Pancreas (tissue), 10 donors: Measurements from ENCODE around the gene MYT1. TPM values are rescaled to one million over a fixed set of nuclear protein-coding genes. Genes with fewer than 3 reads are reported as not detected.

Experiments
- ATAC-seq, 4 donors: fragments of 200-7000 bp; cut with Tn5 transposase; one replicate each; pipeline versions ENCODE4 v1.8.0 to v1.9.1; 2020; ENCODE audit warnings: mild to moderate bottlenecking in 4 of 4, moderate library complexity in 4 of 4
- DNase-seq, 6 donors: peaks; one replicate each; pipeline ENCODE4 v3.0.0-alpha.2; 2020
- FAIRE-seq: peaks from 2 replicates; lab custom pipeline; 2012; peaks lifted over from hg19 to GRCh38; lab: Jason Lieb, UNC
- H3K27ac ChIP-seq, 4 donors: fragments of 200-600 bp; sonication (generic); 1 replicate in 3 of 4; 2 replicates in 1 of 4; pipeline versions ENCODE4 v1.5.0 to v1.8.0; 2020
- H3K27me3 ChIP-seq, 4 donors: fragments of 200-600 bp; one replicate each; pipeline ENCODE4 v1.8.0; 2021
- H3K36me3 ChIP-seq, 3 donors: fragments of 200-600 bp; sonication (generic) in 1 of 3; one replicate each; pipeline versions ENCODE4 v1.5.0 to v1.8.0; 2020 to 2021
- H3K4me1 ChIP-seq, 3 donors: fragments of 200-600 bp; one replicate each; pipeline ENCODE4 v1.8.0; 2021
- H3K4me3 ChIP-seq, 4 donors: fragments of 200-600 bp; sonication (generic) in 2 of 4; one replicate each; pipeline versions ENCODE4 v1.5.0 to v1.8.0; 2020 to 2021
- H3K9me3 ChIP-seq, 4 donors: fragments of 200-600 bp; one replicate each; pipeline ENCODE4 v1.8.0; 2021
- CTCF ChIP-seq, 4 donors: fragments of 200-600 bp; sonication (generic) in 3 of 4; IDR thresholded peaks; one replicate each; pipeline versions ENCODE4 v1.5.0 to v1.8.0; 2021; ENCODE audit warnings: antibody characterized with exemption in 4 of 4
- WGBS, 2 donors: extraction: QIAGEN DNeasy Blood & Tissue Kit; methylation state at CpG; one replicate each; pipeline ENCODE4 v1.1.7; 2013; 5-methylcytosine and 5-hydroxymethylcytosine counted together
- intact Hi-C, 3 donors: fragments of 100-400 bp; cut with DNase I; formaldehyde crosslinking; loops; one replicate each; pipeline versions ENCODE4 v1.11.1 to v1.14.2; 2022
- polyA plus RNA-seq, 2 donors: library from polyadenylated mRNA; stranded (reverse); fragments of 200-250 nt; gene quantifications; one replicate each; pipeline ENCODE4 v1.2.3, GENCODE V29; 2013
- total RNA-seq, 6 donors: library from RNA; stranded (reverse); fragmentation: NEBNext Ultra II Directional in 4 of 6; extraction: Animal tissue kit (Norgen Biotek cat#: 25700) in 4 of 6; gene quantifications; one replicate each; pipeline versions ENCODE4 v1.2.1 to v1.2.4, GENCODE V29; 2021 to 2023
- donor health status: healthy with polysubstance abuse.
- donor health status: DM: no; HTN: no; CAD: no; lungs with moderate emphysema.
- donor health status: DM: no; HTN: no; CAD: no.
- donor health status: control.
- donor health status: control.
- donor health status: Bipolar disorder and iron deficiency.
- donor health status: DM: yes; HTN: yes; CAD: no.
- donor health status: DM: no; HTN: no; CAD: no.
- donor health status: DM: no; HTN: no; CAD: no.
- donor health status: DM: yes; HTN: yes; CAD: no.

MYT1 gene
- total and polyA plus RNA-seq, 8 donors, result 0.13 to 5.1 (median 0.52) TPM

GRCh38 chr20:64196309-64196708, 32.1 kb downstream of the MYT1 start:
- Histone ChIP-seq H3K27ac (no peak overlapping the region), H3K27me3 (no peaks in the 10 kb centered on the region), H3K9me3 (no peaks in the 10 kb centered on the region), H3K4me1 (no peaks in the 10 kb centered on the region), H3K36me3 (no peaks in the 10 kb centered on the region), H3K4me3 (no peak overlapping the region)
- FAIRE-seq (no peak), ATAC-seq (no peak), DNase-seq (no peak)
- WGBS, 2 donors, result 66 to 72% methylated on average over 15 of the region's 15 CpGs
- no peak for TF ChIP-seq CTCF (IDR thresholded peaks at IDR 0.05)
- intact Hi-C loops, result no loop called here

- no peak for FAIRE-seq
- TF ChIP-seq CTCF (IDR thresholded peaks at IDR 0.05), result no peak
- DNase-seq, result no peak
- Histone ChIP-seq H3K4me3 (no peak overlapping the region), H3K27me3 (no peaks in the 10 kb centered on the region), H3K4me1 (no peaks in the 10 kb centered on the region), H3K36me3 (no peaks in the 10 kb centered on the region), H3K27ac (no peak overlapping the region), H3K9me3 (no peaks in the 10 kb centered on the region)
- intact Hi-C loops, result no loop called here
- ATAC-seq, result no peak
- 71 to 74% methylated on average over 11 of the region's 11 CpGs for WGBS, 2 donors
Observed at GRCh38 chr20:64196847-64197306, 32.6 kb downstream of the MYT1 start.

GRCh38 chr20:64198347-64198746, 34.1 kb downstream of the MYT1 start:
- Histone ChIP-seq H3K9me3 (no peaks in the 10 kb centered on the region), H3K4me1 (no peaks in the 10 kb centered on the region), H3K27ac (no peak overlapping the region), H3K36me3 (no peaks in the 10 kb centered on the region), H3K4me3 (no peak overlapping the region), H3K27me3 (no peaks in the 10 kb centered on the region)
- intact Hi-C loops, result no loop called here
- FAIRE-seq (no peak), DNase-seq (no peak), ATAC-seq (no peak)
- WGBS, 2 donors, result 68 to 88% methylated on average over 9 of the region's 9 CpGs
- no peak for TF ChIP-seq CTCF (IDR thresholded peaks at IDR 0.05)

GRCh38 chr20:64199395-64199794, 35.1 kb downstream of the MYT1 start:
- 42 to 51% methylated on average over 8 of the region's 8 CpGs for WGBS, 2 donors
- Histone ChIP-seq H3K4me3 (no peak overlapping the region), H3K27me3 (no peaks in the 10 kb centered on the region), H3K27ac (no peak overlapping the region), H3K4me1 (no peaks in the 10 kb centered on the region), H3K9me3 (no peaks in the 10 kb centered on the region), H3K36me3 (no peaks in the 10 kb centered on the region)
- FAIRE-seq (no peak), ATAC-seq (no peak), DNase-seq (no peak)
- TF ChIP-seq CTCF (IDR thresholded peaks at IDR 0.05), result no peak
- intact Hi-C loops, result no loop called here

GRCh38 chr20:64200740-64201139, 36.5 kb downstream of the MYT1 start:
- intact Hi-C loops, result no loop called here
- no peak for TF ChIP-seq CTCF (IDR thresholded peaks at IDR 0.05)
- H3K36me3 ChIP-seq, result no peaks in the 10 kb centered on the region
- FAIRE-seq, result no peak
- ATAC-seq, result no peak
- DNase-seq, result no peak
- no peaks in the 10 kb centered on the region for H3K9me3 ChIP-seq
- H3K27me3 ChIP-seq, result no peaks in the 10 kb centered on the region
- 64 to 73% methylated on average over 16 of the region's 16 CpGs for WGBS, 2 donors
- no peaks in the 10 kb centered on the region for H3K4me1 ChIP-seq
- no peak overlapping the region for H3K27ac ChIP-seq
- no peak overlapping the region for H3K4me3 ChIP-seq
